GM21717 (cell line): Measurements from ENCODE around the gene GPR55.

ENCODE experiments used
- ATAC-seq: cut with Tn5 transposase; IDR thresholded peaks from one replicate; pipeline ENCODE4 v1.9.1; 2021; ENCODE audit warnings: mild to moderate bottlenecking, moderate library complexity; ENCODE audit not compliant: unreplicated experiment

Gene GPR55

GRCh38 chr2:230951396-230951795, 26.4 kb upstream of the GPR55 start:
- ATAC-seq = no peak

GRCh38 chr2:230950874-230951339, 25.9 kb upstream of the GPR55 start:
- no peak for ATAC-seq

- peak; percentile 55 for ATAC-seq
Observed at GRCh38 chr2:230949966-230950873, 25.2 kb upstream of the GPR55 start.

- peak; percentile 45 for ATAC-seq
Observed at GRCh38 chr2:230947908-230948365, 22.9 kb upstream of the GPR55 start.

GRCh38 chr2:230947235-230947576, 22.2 kb upstream of the GPR55 start:
- ATAC-seq = no peak

GRCh38 chr2:230946429-230947234, 21.6 kb upstream of the GPR55 start:
- ATAC-seq = no peak

- ATAC-seq = no peak
Observed at GRCh38 chr2:230944757-230945372, 19.8 kb upstream of the GPR55 start.

- ATAC-seq = peak; percentile 26
Observed at GRCh38 chr2:230944123-230944653, 19.1 kb upstream of the GPR55 start.

GRCh38 chr2:230942920-230943896, 18.2 kb upstream of the GPR55 start:
- ATAC-seq = peak; percentile 58

GRCh38 chr2:230942371-230942770, 17.3 kb upstream of the GPR55 start:
- no peak for ATAC-seq

GRCh38 chr2:230941202-230942180, 16.4 kb upstream of the GPR55 start:
- ATAC-seq = no peak

GRCh38 chr2:230940471-230940815, 15.4 kb upstream of the GPR55 start:
- ATAC-seq = no peak

GRCh38 chr2:230939691-230940470, 14.8 kb upstream of the GPR55 start:
- ATAC-seq = no peak

GRCh38 chr2:230939066-230939591, 14.1 kb upstream of the GPR55 start:
- no peak for ATAC-seq

GRCh38 chr2:230938516-230939065, 13.5 kb upstream of the GPR55 start:
- ATAC-seq = no peak

- no peak for ATAC-seq
Observed at GRCh38 chr2:230938098-230938497, 13.1 kb upstream of the GPR55 start.

- ATAC-seq = no peak
Observed at GRCh38 chr2:230937362-230937761, 12.3 kb upstream of the GPR55 start.
